Pancreas (tissue), 10 donors: ENCODE measurements around the gene PTP4A2. TPM values are rescaled to one million over a fixed set of nuclear protein-coding genes. Genes with fewer than 3 reads are reported as not detected.

Experiments
- ATAC-seq, 4 donors: fragments of 200-7000 bp; cut with Tn5 transposase; one replicate each; pipeline versions ENCODE4 v1.8.0 to v1.9.1; 2020; ENCODE audit warnings: mild to moderate bottlenecking in 4 of 4, moderate library complexity in 4 of 4
- DNase-seq, 6 donors: peaks; one replicate each; pipeline ENCODE4 v3.0.0-alpha.2; 2020
- FAIRE-seq: peaks from 2 replicates; lab custom pipeline; 2012; peaks lifted over from hg19 to GRCh38; lab: Jason Lieb, UNC
- H3K27ac ChIP-seq, 4 donors: fragments of 200-600 bp; sonication (generic); 1 replicate in 3 of 4; 2 replicates in 1 of 4; pipeline versions ENCODE4 v1.5.0 to v1.8.0; 2020
- H3K27me3 ChIP-seq, 4 donors: fragments of 200-600 bp; one replicate each; pipeline ENCODE4 v1.8.0; 2021
- H3K36me3 ChIP-seq, 3 donors: fragments of 200-600 bp; sonication (generic) in 1 of 3; one replicate each; pipeline versions ENCODE4 v1.5.0 to v1.8.0; 2020 to 2021
- H3K4me1 ChIP-seq, 3 donors: fragments of 200-600 bp; one replicate each; pipeline ENCODE4 v1.8.0; 2021
- H3K4me3 ChIP-seq, 4 donors: fragments of 200-600 bp; sonication (generic) in 2 of 4; one replicate each; pipeline versions ENCODE4 v1.5.0 to v1.8.0; 2020 to 2021
- H3K9me3 ChIP-seq, 4 donors: fragments of 200-600 bp; one replicate each; pipeline ENCODE4 v1.8.0; 2021
- CTCF ChIP-seq, 4 donors: fragments of 200-600 bp; sonication (generic) in 3 of 4; IDR thresholded peaks; one replicate each; pipeline versions ENCODE4 v1.5.0 to v1.8.0; 2021; ENCODE audit warnings: antibody characterized with exemption in 4 of 4
- WGBS, 2 donors: extraction: QIAGEN DNeasy Blood & Tissue Kit; methylation state at CpG; one replicate each; pipeline ENCODE4 v1.1.7; 2013; 5-methylcytosine and 5-hydroxymethylcytosine counted together
- intact Hi-C, 3 donors: fragments of 100-400 bp; cut with DNase I; formaldehyde crosslinking; loops; one replicate each; pipeline versions ENCODE4 v1.11.1 to v1.14.2; 2022
- polyA plus RNA-seq, 2 donors: library from polyadenylated mRNA; stranded (reverse); fragments of 200-250 nt; gene quantifications; one replicate each; pipeline ENCODE4 v1.2.3, GENCODE V29; 2013
- total RNA-seq, 6 donors: library from RNA; stranded (reverse); fragmentation: NEBNext Ultra II Directional in 4 of 6; extraction: Animal tissue kit (Norgen Biotek cat#: 25700) in 4 of 6; gene quantifications; one replicate each; pipeline versions ENCODE4 v1.2.1 to v1.2.4, GENCODE V29; 2021 to 2023
- donor health status: healthy with polysubstance abuse.
- donor health status: DM: no; HTN: no; CAD: no; lungs with moderate emphysema.
- donor health status: DM: no; HTN: no; CAD: no.
- donor health status: control.
- donor health status: control.
- donor health status: Bipolar disorder and iron deficiency.
- donor health status: DM: yes; HTN: yes; CAD: no.
- donor health status: DM: no; HTN: no; CAD: no.
- donor health status: DM: no; HTN: no; CAD: no.
- donor health status: DM: yes; HTN: yes; CAD: no.

The PTP4A2 gene
- total and polyA plus RNA-seq, 8 donors, result 37.7 to 137 (median 78.3) TPM

DNA sequence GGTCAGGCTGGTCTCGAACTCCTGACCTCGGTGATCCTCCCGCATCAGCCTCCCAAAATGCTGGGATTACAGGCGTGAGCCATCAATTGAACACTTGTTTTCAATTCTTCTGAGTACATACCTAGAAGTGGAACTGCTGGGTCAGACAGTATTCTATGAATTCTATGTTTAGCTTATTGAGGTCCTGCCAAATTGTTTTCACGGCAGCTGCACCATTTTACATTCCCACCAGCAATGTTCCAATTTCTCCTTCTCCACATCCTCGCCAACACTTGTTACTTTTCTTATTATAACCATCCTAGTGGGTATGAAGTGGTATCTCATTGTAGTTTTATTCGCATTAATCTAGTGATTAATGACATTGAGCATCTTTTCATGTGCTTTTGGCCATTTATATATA lies 49.9 kb downstream of the PTP4A2 start:
- ATAC-seq (no peak), DNase-seq (no peak), FAIRE-seq (no peak)
- H3K4me3 ChIP-seq, result no peak overlapping the region
- no peaks in the 10 kb centered on the region for H3K36me3 ChIP-seq
- H3K27ac ChIP-seq, result no peak overlapping the region
- WGBS, 2 donors, result 93 to 94% methylated on average over 7 of the region's 7 CpGs
- peaks cover 0 to 7% (median 4%) of the 10 kb centered on the region in 3 donors for H3K4me1 ChIP-seq
- intact Hi-C loops, result no loop called here
- H3K9me3 ChIP-seq, result no peaks in the 10 kb centered on the region
- no peaks in the 10 kb centered on the region for H3K27me3 ChIP-seq
- no peak for TF ChIP-seq CTCF (IDR thresholded peaks at IDR 0.05)

GRCh38 chr1:31886866-31887265 lies 51.3 kb downstream of the PTP4A2 start:
- H3K4me3 ChIP-seq, result no peak overlapping the region
- FAIRE-seq, result no peak
- no peak for ATAC-seq

DNA sequence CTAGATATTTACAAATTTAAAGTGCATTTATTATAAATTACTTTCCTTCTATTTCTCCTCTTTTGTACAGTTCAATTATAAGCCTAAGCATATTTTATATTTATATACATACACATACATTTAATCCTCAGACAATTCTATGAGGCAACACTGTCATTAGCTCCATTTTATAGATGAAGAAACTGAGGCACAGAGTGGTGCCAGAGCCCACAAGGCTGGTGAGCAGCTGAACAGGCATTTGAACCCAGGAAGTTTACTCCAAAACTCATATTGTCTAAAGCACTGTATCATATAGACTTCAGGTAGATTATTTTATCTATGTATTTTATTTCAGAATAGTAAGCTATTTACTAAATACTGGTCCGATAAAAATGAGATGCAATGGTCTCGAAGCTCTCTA lies 52.3 kb downstream of the PTP4A2 start:
- TF ChIP-seq CTCF (IDR thresholded peaks at IDR 0.05), result no peak
- WGBS, 2 donors, result 89 to 93% methylated on average over 2 of the region's 2 CpGs
- H3K4me1 ChIP-seq, result peaks cover 0 to 13% (median 5%) of the 10 kb centered on the region in 3 donors
- DNase-seq, result no peak
- no peaks in the 10 kb centered on the region for H3K36me3 ChIP-seq
- no peak overlapping the region for H3K27ac ChIP-seq
- H3K27me3 ChIP-seq, result no peaks in the 10 kb centered on the region
- intact Hi-C loops, result no loop called here
- no peak for FAIRE-seq
- no peak for ATAC-seq
- no peak overlapping the region for H3K4me3 ChIP-seq
- no peaks in the 10 kb centered on the region for H3K9me3 ChIP-seq

More at GRCh38 chr1:31886866-31887265, 51.3 kb downstream of the PTP4A2 start:
- H3K36me3 ChIP-seq, result no peaks in the 10 kb centered on the region
- TF ChIP-seq CTCF (IDR thresholded peaks at IDR 0.05), result no peak
- H3K9me3 ChIP-seq, result no peaks in the 10 kb centered on the region
- no peaks in the 10 kb centered on the region for H3K27me3 ChIP-seq
- no peak overlapping the region for H3K27ac ChIP-seq
- intact Hi-C loops, result no loop called here
- 83 to 90% methylated on average over 3 of the region's 3 CpGs for WGBS, 2 donors
- peaks cover 0 to 7% (median 4%) of the 10 kb centered on the region in 3 donors for H3K4me1 ChIP-seq
- no peak for DNase-seq

GRCh38 chr1:31883357-31883942 lies 54.7 kb downstream of the PTP4A2 start:
- no peak for TF ChIP-seq CTCF (IDR thresholded peaks at IDR 0.05)
- ATAC-seq (no peak), DNase-seq (no peak), FAIRE-seq (no peak)
- no peaks in the 10 kb centered on the region for H3K27me3 ChIP-seq
- no peaks in the 10 kb centered on the region for H3K9me3 ChIP-seq
- peaks cover 0 to 6% (median 5%) of the 10 kb centered on the region in 3 donors for H3K4me1 ChIP-seq
- H3K4me3 ChIP-seq, result no peak overlapping the region
- WGBS, 2 donors, result 95 to 96% methylated on average over 3 of the region's 3 CpGs
- H3K27ac ChIP-seq, result no peak overlapping the region
- intact Hi-C loops, result no loop called here
- H3K36me3 ChIP-seq, result no peaks in the 10 kb centered on the region

- ATAC-seq (peak; percentile 28 to 83 (median 76)), DNase-seq (peak in 1 of 6 donors; percentile 5), FAIRE-seq (no peak)
- 19 to 24% methylated on average over 5 of the region's 5 CpGs for WGBS, 2 donors
- no peak for TF ChIP-seq CTCF (IDR thresholded peaks at IDR 0.05)
- Histone ChIP-seq H3K9me3 (no peaks in the 10 kb centered on the region), H3K4me3 (no peak overlapping the region), H3K27me3 (no peaks in the 10 kb centered on the region), H3K36me3 (no peaks in the 10 kb centered on the region), H3K27ac (no peak overlapping the region), H3K4me1 (peaks cover 0 to 8% (median 5%) of the 10 kb centered on the region in 3 donors)
- intact Hi-C loops, result no loop called here
Observed at GRCh38 chr1:31881688-31882000, 56.5 kb downstream of the PTP4A2 start.
